Activated T-helper 2 cell treated with anti-CD3 and anti-CD28 coated beads, Interferon-gamma antibody, Interleukin-2, Interleukin-4, amounts not matched to agents 10 μg/mL and 5 μg/mL and 100 μg/mL, durations not matched to agents 14 hours and 24 hours and 36 hours (primary cell): ENCODE results near the gene SH3RF1. TPM values are rescaled to one million over a fixed set of nuclear protein-coding genes. Genes with fewer than 3 reads are reported as not detected.
"Not testable (repeated sequence)": the region's sequence is repeated elsewhere in the genome, so short reads cannot be mapped to it uniquely, and the experiment has no call there.

Experiments used
- DNase-seq: peaks from one replicate; pipeline ENCODE4 v3.0.0; 2021; ENCODE audit warnings: low spot score
- H3K27ac Mint-ChIP-seq: one replicate; pipeline ENCODE4 v1.8.0; 2021; ENCODE audit warnings: mixed read lengths
- H3K27me3 Mint-ChIP-seq: one replicate; pipeline ENCODE4 v1.8.0; 2021; ENCODE audit warnings: low read depth, mixed read lengths
- H3K36me3 Mint-ChIP-seq: one replicate; pipeline ENCODE4 v1.8.0; 2021; ENCODE audit warnings: low read depth, mixed read lengths
- H3K4me1 Mint-ChIP-seq: one replicate; pipeline ENCODE4 v1.8.0; 2021; ENCODE audit warnings: low read depth, mixed read lengths
- H3K4me3 Mint-ChIP-seq: one replicate; pipeline ENCODE4 v1.8.0; 2021; ENCODE audit warnings: low read depth, mild to moderate bottlenecking, moderate library complexity, mixed read lengths
- H3K9me3 Mint-ChIP-seq: one replicate; pipeline ENCODE4 v1.8.0; 2021; ENCODE audit warnings: mixed read lengths
- intact Hi-C: fragments of 100-400 bp; cut with micrococcal nuclease; formaldehyde crosslinking; loops from one replicate; pipeline ENCODE4 v1.15.1; 2023
- total RNA-seq: library from RNA; stranded (reverse); gene quantifications from 2 replicates; pipeline ENCODE4 v1.2.3, GENCODE V29; 2022

SH3RF1 gene
- total RNA-seq, 1 donor from 2014 or later, result 1.1 TPM

DNA sequence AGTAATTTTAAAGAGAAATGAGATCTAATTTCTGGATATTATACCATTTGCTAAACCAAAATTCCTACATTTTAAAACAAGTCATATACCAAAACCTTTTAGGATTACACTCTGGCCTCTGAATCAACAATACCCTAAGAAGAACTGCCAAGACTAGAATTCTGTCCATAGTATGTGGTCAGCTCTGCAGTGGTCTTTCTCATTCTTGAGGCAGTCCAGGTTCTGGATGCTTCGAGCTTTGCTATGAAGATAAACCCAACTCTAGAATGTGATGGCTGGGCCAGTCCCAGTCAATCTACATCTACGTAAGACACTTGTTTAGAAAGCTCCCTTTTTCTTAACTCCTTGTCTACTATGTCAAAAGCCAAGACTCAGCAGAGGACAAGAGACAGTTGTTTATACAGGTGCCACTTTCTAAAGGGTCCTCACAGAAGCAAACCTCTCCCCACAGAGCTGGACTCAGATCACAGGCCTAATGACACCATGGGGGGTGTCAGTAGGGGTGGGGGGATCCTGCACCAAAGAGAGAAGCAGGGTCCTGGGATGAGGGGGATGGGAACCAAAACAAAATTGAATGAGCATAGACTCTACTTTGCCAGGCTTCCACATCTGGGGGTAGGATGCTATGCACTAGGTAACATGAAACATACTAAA, 63.2 kb downstream of the SH3RF1 start:
- H3K4me3 Mint-ChIP-seq, result no peak overlapping the region
- intact Hi-C loops, result no loop called here
- H3K4me1 Mint-ChIP-seq, result no peaks in the 10 kb centered on the region
- no peaks in the 10 kb centered on the region for H3K36me3 Mint-ChIP-seq
- no peak for DNase-seq
- no peaks in the 10 kb centered on the region for H3K27me3 Mint-ChIP-seq
- no peak overlapping the region for H3K27ac Mint-ChIP-seq
- no peaks in the 10 kb centered on the region for H3K9me3 Mint-ChIP-seq

DNA sequence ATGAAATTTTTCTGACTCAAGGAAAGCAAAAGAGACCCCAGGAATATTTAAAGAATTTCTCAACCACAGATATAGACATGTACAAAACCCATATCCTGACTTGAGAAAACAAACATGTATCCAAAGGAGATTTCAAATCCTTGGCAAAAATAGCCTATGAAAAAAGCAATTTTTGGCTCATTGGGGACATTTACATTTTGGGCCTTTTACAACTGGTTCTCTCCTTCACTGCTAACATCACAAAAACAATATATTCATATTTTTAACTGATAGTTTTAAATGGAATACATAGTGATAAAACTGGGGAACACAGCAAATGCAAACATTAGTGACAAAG, 65.0 kb downstream of the SH3RF1 start:
- Mint-ChIP-seq H3K27me3 (no peaks in the 10 kb centered on the region), H3K27ac (no peak overlapping the region), H3K36me3 (no peaks in the 10 kb centered on the region), H3K4me3 (no peak overlapping the region), H3K4me1 (no peaks in the 10 kb centered on the region), H3K9me3 (no peaks in the 10 kb centered on the region)
- DNase-seq, result no peak
- intact Hi-C loops, result no loop called here

DNA sequence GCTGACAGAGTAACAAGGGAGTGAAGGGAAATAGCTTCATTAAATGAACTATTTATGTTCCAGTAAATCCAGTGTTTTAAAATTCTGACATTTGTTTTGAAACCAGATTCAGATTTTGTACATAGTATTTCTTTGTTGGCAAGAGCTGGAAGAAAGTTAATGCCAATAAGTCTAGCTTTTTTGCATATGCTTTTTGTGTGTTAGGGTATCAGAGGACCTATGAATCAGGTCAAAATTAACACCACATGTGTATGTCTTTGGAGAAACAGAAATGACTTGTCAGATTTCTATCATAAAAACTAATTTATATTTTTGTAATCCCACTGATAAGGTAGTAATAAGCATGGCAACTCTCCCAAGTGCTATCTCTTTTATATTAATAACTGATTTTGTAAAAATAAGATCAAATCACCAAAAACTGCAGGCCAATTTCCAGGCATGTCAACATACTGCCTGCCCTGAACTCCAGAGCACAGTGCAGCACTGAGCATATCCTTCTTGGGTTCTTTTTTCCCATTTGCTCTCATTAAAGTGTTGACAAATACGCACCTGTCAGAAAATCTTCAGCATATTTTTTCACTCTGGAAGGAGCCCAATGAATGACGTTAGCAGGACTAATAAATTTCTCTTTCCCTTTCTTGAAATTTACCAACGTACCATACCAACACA, 65.5 kb downstream of the SH3RF1 start:
- Mint-ChIP-seq H3K36me3 (no peaks in the 10 kb centered on the region), H3K4me3 (no peak overlapping the region), H3K27ac (no peak overlapping the region), H3K4me1 (no peaks in the 10 kb centered on the region), H3K9me3 (no peaks in the 10 kb centered on the region), H3K27me3 (no peaks in the 10 kb centered on the region)
- DNase-seq, result no peak
- intact Hi-C loops, result no loop called here

DNA sequence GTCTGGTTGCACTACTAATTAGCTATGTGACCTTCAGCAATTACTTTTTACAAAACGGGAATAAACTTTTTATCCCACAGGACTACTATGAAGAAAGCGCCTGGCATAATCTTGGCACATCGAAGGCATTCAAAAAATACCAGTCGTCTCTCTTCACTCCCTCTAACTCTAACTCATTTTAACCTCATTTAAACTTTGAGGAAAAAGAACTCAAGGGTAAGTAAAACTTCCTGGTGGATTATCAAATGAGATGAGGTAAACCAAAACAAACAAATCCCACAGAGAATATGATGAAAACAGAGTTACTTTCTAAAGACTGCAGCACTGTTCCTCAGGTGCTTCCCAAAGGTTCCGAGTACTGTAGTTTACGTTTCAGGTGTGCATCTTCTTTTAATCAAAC, 66.9 kb downstream of the SH3RF1 start:
- DNase-seq, result no peak
- no peak overlapping the region for H3K4me3 Mint-ChIP-seq
- no peaks in the 10 kb centered on the region for H3K4me1 Mint-ChIP-seq
- no peaks in the 10 kb centered on the region for H3K9me3 Mint-ChIP-seq
- no peaks in the 10 kb centered on the region for H3K36me3 Mint-ChIP-seq
- no peak overlapping the region for H3K27ac Mint-ChIP-seq
- no peaks in the 10 kb centered on the region for H3K27me3 Mint-ChIP-seq
- intact Hi-C loops, result no loop called here

DNA sequence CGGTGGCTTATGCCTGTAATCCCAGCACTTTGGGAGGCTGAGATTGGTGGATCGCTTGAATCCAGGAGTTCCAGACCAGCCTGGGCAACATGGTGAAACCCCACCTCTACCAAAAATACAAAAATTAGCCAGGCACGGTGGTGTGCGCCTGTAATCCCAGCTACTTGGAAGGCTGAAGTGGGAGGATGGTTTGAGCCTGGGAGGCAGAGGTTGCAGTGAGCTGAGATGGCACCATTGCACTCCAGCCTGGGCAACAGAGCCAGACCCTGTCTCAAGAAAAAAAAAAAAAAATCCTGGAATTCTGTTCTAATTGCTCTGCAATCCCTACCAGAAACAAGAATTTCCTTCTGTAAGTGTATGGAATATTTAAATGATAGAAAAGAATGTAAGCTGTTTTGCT, 67.5 kb downstream of the SH3RF1 start:
- H3K9me3 Mint-ChIP-seq, H3K4me1 Mint-ChIP-seq, intact Hi-C loops: not testable (repeated sequence)

DNA sequence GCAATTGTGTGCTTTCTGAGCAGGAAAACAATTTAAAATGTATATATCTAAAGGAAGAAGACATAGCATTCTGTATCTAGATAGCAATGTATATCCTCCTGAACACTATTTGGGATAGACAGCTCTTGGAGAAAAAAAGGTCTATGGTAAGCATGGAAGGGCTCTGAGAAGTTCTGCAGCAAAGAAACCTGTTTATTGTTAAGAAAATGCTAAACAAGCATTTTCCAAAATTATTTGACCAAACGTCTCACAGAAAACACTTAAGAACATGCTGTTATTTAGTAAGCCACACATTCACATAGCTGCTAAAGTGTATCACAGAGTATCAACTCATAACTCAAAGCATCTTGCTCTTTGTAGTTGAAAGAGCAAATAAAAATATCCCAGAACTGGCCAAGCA, 67.9 kb downstream of the SH3RF1 start:
- no peaks in the 10 kb centered on the region for H3K4me1 Mint-ChIP-seq
- no peaks in the 10 kb centered on the region for H3K36me3 Mint-ChIP-seq
- H3K27ac Mint-ChIP-seq, result no peak overlapping the region
- H3K4me3 Mint-ChIP-seq, result no peak overlapping the region
- H3K27me3 Mint-ChIP-seq, result peaks cover 4% of the 10 kb centered on the region
- no peaks in the 10 kb centered on the region for H3K9me3 Mint-ChIP-seq
- intact Hi-C loops, result no loop called here
- DNase-seq, result no peak

More for the DNA sequence above, 67.5 kb downstream of the SH3RF1 start:
- H3K27me3 Mint-ChIP-seq, H3K4me3 Mint-ChIP-seq, H3K36me3 Mint-ChIP-seq, H3K27ac Mint-ChIP-seq, DNase-seq: not testable (repeated sequence)

DNA sequence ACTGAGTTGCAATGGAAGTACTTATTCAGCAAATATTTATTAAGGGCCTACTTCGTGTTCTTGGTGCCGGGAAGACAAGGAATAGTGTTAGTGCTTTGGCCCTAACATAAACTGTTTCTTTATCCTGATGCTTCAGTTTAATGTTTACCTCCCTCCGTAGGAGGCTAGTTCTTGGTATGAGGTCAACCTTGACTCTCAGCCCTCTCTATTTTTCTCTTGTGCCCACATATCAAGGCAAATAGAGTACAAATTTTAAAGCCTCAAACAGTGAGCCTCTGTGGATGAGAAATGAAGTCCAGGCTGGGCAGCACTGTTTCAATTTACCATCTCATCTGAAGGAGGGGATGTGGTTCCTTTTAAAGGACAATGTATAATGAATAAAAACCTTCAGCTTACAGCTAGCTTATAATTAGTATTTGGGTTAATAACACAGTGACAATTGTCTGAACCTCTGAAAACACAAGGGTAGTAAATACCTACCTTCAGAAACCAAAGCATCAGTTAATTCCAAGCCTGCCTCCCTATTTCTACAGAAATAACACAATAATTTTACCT, 68.5 kb downstream of the SH3RF1 start:
- no peak overlapping the region for H3K4me3 Mint-ChIP-seq
- no peak overlapping the region for H3K27ac Mint-ChIP-seq
- intact Hi-C loops, result no loop called here
- no peaks in the 10 kb centered on the region for H3K36me3 Mint-ChIP-seq
- H3K4me1 Mint-ChIP-seq, result no peaks in the 10 kb centered on the region
- H3K9me3 Mint-ChIP-seq, result no peaks in the 10 kb centered on the region
- no peak for DNase-seq
- peaks cover 4% of the 10 kb centered on the region for H3K27me3 Mint-ChIP-seq

DNA sequence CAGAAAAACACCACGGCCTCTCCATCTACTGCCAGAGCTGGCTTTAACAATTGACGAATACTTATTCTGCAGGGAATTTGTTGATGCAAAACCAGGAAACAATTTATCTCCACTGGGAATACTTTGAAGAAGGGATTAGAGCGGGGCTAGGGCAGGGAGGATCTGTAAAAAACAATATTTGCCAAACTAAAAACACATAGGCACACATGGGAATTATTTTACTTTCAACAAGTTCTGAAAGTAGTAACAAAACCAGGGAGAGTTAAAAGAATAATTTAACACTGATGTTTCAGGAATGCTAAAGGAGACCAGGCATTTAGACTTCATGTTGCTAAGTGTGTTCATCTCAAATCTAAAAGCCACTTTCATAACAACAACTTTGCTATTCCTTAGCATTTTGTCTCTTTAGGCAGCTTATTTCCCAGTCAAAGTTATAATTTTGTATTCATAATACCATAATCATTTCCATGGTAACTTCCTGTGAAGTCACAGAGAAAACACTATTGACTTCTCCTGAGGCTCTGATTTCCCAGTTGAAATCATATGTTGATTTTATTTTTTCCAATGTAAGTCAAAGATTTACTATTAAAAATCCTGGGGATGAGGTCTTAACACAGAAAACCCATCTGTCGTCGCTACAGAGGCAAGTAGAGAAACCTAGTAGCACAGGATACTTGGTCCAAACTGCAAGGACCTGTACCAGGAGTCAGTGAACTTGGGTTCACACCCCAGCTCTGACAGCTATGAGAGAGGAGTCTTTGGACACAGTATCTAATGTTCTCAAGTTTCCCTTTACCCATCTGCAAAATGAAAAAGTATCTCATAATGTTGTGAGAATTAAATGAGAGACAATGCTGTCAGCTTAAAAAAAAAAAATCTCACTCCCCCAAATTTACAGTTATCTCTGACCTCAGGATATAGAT, 69.3 kb downstream of the SH3RF1 start:
- Mint-ChIP-seq H3K4me3 (no peak overlapping the region), H3K36me3 (no peaks in the 10 kb centered on the region), H3K27me3 (peaks cover 4% of the 10 kb centered on the region), H3K27ac (no peak overlapping the region), H3K4me1 (no peaks in the 10 kb centered on the region), H3K9me3 (no peaks in the 10 kb centered on the region)
- intact Hi-C loops, result no loop called here
- no peak for DNase-seq

DNA sequence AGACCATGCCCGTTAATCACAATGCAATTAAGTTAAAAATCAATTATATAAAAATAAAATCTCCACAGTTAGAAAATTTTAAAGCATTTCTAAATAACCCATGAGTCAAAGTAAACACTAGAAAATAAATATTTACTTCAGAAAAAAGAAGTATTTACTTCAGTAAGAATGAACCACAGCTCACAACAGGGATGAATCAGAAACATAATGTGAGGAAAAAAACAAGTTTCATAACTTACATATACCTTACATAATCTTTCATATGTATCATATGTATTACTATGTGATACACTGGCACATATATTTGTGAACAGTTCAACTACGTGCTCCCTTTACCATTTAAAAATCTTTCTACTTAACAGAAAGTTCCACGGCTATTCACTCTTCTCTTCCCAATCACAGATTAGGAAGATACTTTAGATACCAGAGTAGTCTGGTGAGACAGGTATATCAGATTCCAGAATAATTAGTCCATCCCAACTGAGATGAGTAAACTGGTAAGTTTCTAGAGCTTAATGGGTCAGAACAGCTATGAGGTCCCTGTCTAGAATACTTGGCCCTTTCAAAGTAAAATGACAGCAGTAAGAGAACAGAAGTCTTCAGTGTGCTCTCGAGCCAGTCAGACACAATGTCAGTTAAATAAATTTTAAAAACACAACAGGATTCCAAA, 70.3 kb downstream of the SH3RF1 start:
- Mint-ChIP-seq H3K9me3 (no peaks in the 10 kb centered on the region), H3K4me3 (no peak overlapping the region), H3K4me1 (no peaks in the 10 kb centered on the region)

DNA sequence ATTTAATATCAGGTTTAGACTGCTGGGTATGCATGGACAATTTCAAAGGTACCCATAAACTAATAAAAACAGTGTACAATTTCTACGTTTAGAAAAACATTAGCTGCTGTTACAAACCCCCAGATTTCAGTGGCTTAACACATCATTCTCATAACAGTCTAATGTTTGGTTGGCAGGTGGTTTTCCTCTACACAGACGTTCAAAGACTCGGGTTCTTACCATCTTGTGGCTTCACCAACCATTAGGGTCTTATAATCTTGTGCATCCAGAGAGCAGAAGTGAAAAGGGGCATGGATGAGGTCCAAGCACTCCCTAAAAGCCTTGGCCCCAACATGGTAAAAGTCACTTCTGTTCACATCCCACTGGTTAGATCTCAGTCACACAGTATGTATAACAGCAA, 71.6 kb downstream of the SH3RF1 start:
- no peaks in the 10 kb centered on the region for H3K9me3 Mint-ChIP-seq
- intact Hi-C loops, result no loop called here
- no peak overlapping the region for H3K4me3 Mint-ChIP-seq
- no peak for DNase-seq
- H3K27ac Mint-ChIP-seq, result no peak overlapping the region
- no peaks in the 10 kb centered on the region for H3K36me3 Mint-ChIP-seq
- peaks cover 4% of the 10 kb centered on the region for H3K27me3 Mint-ChIP-seq
- H3K4me1 Mint-ChIP-seq, result no peaks in the 10 kb centered on the region

More for the DNA sequence above, 70.3 kb downstream of the SH3RF1 start:
- DNase-seq, result no peak
- Mint-ChIP-seq H3K27me3 (peaks cover 4% of the 10 kb centered on the region), H3K36me3 (no peaks in the 10 kb centered on the region), H3K27ac (no peak overlapping the region)
- intact Hi-C loops, result no loop called here

DNA sequence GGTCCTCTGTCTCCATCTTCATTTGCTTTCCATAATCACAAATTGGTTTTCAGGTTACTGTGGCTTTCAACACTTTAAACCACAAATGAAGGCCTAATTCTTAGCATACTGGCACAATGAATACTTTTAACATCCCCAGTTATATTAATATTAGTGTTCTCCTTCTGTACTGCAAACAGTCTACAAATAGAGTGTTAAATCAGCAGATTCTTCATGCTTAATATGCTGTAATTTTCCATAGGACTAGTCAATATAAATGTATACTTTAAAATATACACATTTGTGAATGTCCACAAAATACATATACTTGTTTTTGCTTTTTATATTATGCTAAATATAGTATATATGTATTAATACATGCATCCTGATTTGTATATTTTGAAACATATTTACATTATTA, 72.6 kb downstream of the SH3RF1 start:
- H3K9me3 Mint-ChIP-seq, result no peaks in the 10 kb centered on the region
- intact Hi-C loops, result no loop called here
- H3K27me3 Mint-ChIP-seq, result peaks cover 4% of the 10 kb centered on the region
- no peaks in the 10 kb centered on the region for H3K36me3 Mint-ChIP-seq
- no peak overlapping the region for H3K4me3 Mint-ChIP-seq
- no peaks in the 10 kb centered on the region for H3K4me1 Mint-ChIP-seq
- no peak overlapping the region for H3K27ac Mint-ChIP-seq
- DNase-seq, result no peak

DNA sequence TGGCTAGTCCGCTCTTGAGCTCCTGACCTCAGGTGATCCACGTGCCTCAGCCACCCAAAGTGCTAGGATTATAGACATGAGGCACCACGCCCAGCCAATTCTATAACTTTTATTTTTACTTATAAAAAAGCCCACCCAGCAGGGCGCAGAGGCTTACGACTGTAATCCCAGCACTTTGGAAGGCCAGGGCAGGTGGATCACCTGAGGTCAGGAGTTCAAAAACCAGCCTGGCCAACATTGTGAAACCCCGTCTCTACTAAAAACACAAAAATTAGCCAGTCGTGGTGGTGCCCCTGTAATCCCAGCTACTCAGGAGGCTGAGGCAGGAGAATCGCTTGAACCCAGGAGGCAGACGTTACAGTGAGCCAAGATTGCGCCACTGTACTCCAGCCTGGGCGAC, 73.5 kb downstream of the SH3RF1 start:
- H3K36me3 Mint-ChIP-seq, H3K27me3 Mint-ChIP-seq, DNase-seq, H3K4me1 Mint-ChIP-seq, H3K4me3 Mint-ChIP-seq, H3K9me3 Mint-ChIP-seq, H3K27ac Mint-ChIP-seq, intact Hi-C loops: not testable (repeated sequence)
